ENCODE results near the gene ANXA3.
A peak's percentile ranks its signal among the peaks of the same experiment; 100 is the strongest.

Gene ANXA3

GRCh38 chr4:78612398-78613178 lies 61.0 kb downstream of the ANXA3 start:
- no peak for DNase-seq

- no peak for DNase-seq
Observed at GRCh38 chr4:78613522-78614321, 62.2 kb downstream of the ANXA3 start.

- DNase-seq: no peak
Observed at GRCh38 chr4:78616046-78616498, 64.5 kb downstream of the ANXA3 start.

GRCh38 chr4:78618436-78618835 lies 66.9 kb downstream of the ANXA3 start:
- DNase-seq: no peak

GRCh38 chr4:78621395-78621794 lies 69.8 kb downstream of the ANXA3 start:
- DNase-seq: no peak

GRCh38 chr4:78622253-78622979 lies 70.8 kb downstream of the ANXA3 start:
- no peak for DNase-seq

GRCh38 chr4:78624048-78624447 lies 72.5 kb downstream of the ANXA3 start:
- DNase-seq: no peak

- no peak for DNase-seq
Observed at GRCh38 chr4:78625073-78625472, 73.5 kb downstream of the ANXA3 start.

- DNase-seq: no peak
Observed at GRCh38 chr4:78627046-78627965, 75.7 kb downstream of the ANXA3 start.

GRCh38 chr4:78627966-78628678 lies 76.6 kb downstream of the ANXA3 start:
- no peak for DNase-seq

- no peak for DNase-seq
Observed at GRCh38 chr4:78629991-78630541, 78.5 kb downstream of the ANXA3 start.

GRCh38 chr4:78630615-78631014 lies 79.0 kb downstream of the ANXA3 start:
- DNase-seq: no peak

GRCh38 chr4:78634011-78634664 lies 82.6 kb downstream of the ANXA3 start:
- no peak for DNase-seq

- no peak for DNase-seq
Observed at GRCh38 chr4:78638337-78639172, 87.0 kb downstream of the ANXA3 start.

GRCh38 chr4:78640714-78641113 lies 89.1 kb downstream of the ANXA3 start:
- DNase-seq: no peak

GRCh38 chr4:78642934-78643333 lies 91.4 kb downstream of the ANXA3 start:
- no peak for DNase-seq

- no peak for DNase-seq
Observed at GRCh38 chr4:78644063-78644691, 92.6 kb downstream of the ANXA3 start.

- peak; percentile 34 for DNase-seq
Observed at GRCh38 chr4:78644744-78645330, 93.3 kb downstream of the ANXA3 start.

All from activated CD4-positive, alpha-beta T cell treated with anti-CD3 and anti-CD28 coated beads, Interleukin-2, amount 50 U/mL, for 1 hour (primary cell).